Endothelial cell of umbilical vein (primary cell): ENCODE results near the gene UCKL1. TPM values are rescaled to one million over a fixed set of nuclear protein-coding genes. Genes with fewer than 3 reads are reported as not detected.

ENCODE experiments used
- BruUV-seq: library from RNA; stranded (reverse); fragments of 400-500 nt; replicated peaks from 2 replicates; lab custom pipeline; 2021; lab: Mats Ljungman, UMichigan
- CTCF ChIA-PET: fragments of 300-600, 350-600 bp; sonication (Branson Sonifier 250); formaldehyde crosslinking; loops from one replicate; lab custom pipeline; 2021; ENCODE audit warnings: antibody characterized with exemption, inconsistent platforms; lab: Charles Lee
- POLR2A ChIA-PET: fragments of 300-600, 350-600 bp; sonication (Branson Sonifier 250); formaldehyde crosslinking; loops from one replicate; lab custom pipeline; 2021; ENCODE audit warnings: antibody characterized with exemption, inconsistent platforms; lab: Charles Lee
- DNase-seq: peaks from one replicate; pipeline ENCODE4 v3.0.0-alpha.2; 2011; ENCODE audit warnings: low read depth, low spot score
- FAIRE-seq: peaks from 2 replicates; lab custom pipeline; 2011; peaks lifted over from hg19 to GRCh38; lab: Jason Lieb, UNC
- H2AFZ ChIP-seq: 2 replicates; pipeline ENCODE4 v1.6.0; 2012; ENCODE audit warnings: low read depth, low read length, control low read depth, inconsistent platforms
- H3K27ac ChIP-seq: 2 replicates; pipeline ENCODE4 v1.5.1; 2011; ENCODE audit warnings: low read depth, mild to moderate bottlenecking, control low read depth, low read length, moderate library complexity; ENCODE audit not compliant: insufficient read depth
- H3K27me3 ChIP-seq, 2 experiments: 2 replicates each; pipeline versions ENCODE4 v1.6.0 to v1.6.1; 2011; ENCODE audit warnings: low read length in 2 of 2, mixed read lengths in 1 of 2; ENCODE audit not compliant: control insufficient read depth in 2 of 2, insufficient read depth in 2 of 2
- H3K36me3 ChIP-seq, 2 experiments: 2 replicates in 1 of 2; 3 replicates in 1 of 2; pipeline ENCODE4 v1.5.1; 2011; ENCODE audit warnings: low read length in 2 of 2, mild to moderate bottlenecking in 1 of 2, moderate library complexity in 1 of 2; ENCODE audit not compliant: control insufficient read depth in 2 of 2, insufficient read depth in 2 of 2; ENCODE audit errors: extremely low read depth in 1 of 2
- H3K4me1 ChIP-seq: 3 replicates; pipeline ENCODE4 v1.5.1; 2011; ENCODE audit warnings: mild to moderate bottlenecking, low read length; ENCODE audit not compliant: control insufficient read depth, insufficient read depth; ENCODE audit errors: extremely low read depth
- H3K4me2 ChIP-seq: 2 replicates; pipeline ENCODE4 v1.6.1; 2011; ENCODE audit warnings: low read length, control low read depth, mixed read lengths; ENCODE audit not compliant: insufficient read depth
- H3K4me3 ChIP-seq, 3 experiments: fragments of 200-600 bp in 1 of 3; sonication (generic), shearing (Covaris generic) in 1 of 3; replicated peaks in 1 of 3; 2 replicates each; pipeline ENCODE4 v1.5.1; 2011 to 2016; ENCODE audit warnings: control low read depth in 3 of 3, low read length in 3 of 3, mild to moderate bottlenecking in 2 of 3, inconsistent platforms in 1 of 3, low read depth in 1 of 3, moderate library complexity in 1 of 3; ENCODE audit not compliant: insufficient read depth in 1 of 3
- H3K79me2 ChIP-seq: 2 replicates; pipeline ENCODE4 v1.6.0; 2012; ENCODE audit warnings: low read length, inconsistent platforms; ENCODE audit not compliant: control insufficient read depth, insufficient read depth
- H3K9ac ChIP-seq: replicated peaks from 2 replicates; pipeline ENCODE3; 2011; ENCODE audit warnings: low read length, control low read depth; ENCODE audit not compliant: insufficient read depth; ENCODE audit errors: extremely low read depth
- H3K9me1 ChIP-seq: replicated peaks from 3 replicates; pipeline ENCODE4 v1.6.0; 2011; ENCODE audit warnings: mild to moderate bottlenecking, low read length; ENCODE audit not compliant: control insufficient read depth, insufficient read depth; ENCODE audit errors: extremely low read depth
- H3K9me3 ChIP-seq: replicated peaks from 2 replicates; pipeline ENCODE4 v1.5.1; 2012; ENCODE audit warnings: low read length, inconsistent platforms; ENCODE audit not compliant: control insufficient read depth, insufficient read depth
- H4K20me1 ChIP-seq: replicated peaks from 2 replicates; pipeline ENCODE3; 2011; ENCODE audit warnings: mild to moderate bottlenecking, low read length; ENCODE audit not compliant: control insufficient read depth, insufficient read depth; ENCODE audit errors: extremely low read depth
- CTCF ChIP-seq, 2 donors: IDR thresholded peaks; 1 replicate in 1 of 2; 2 replicates in 1 of 2; pipeline ENCODE4 v1.5.1; 2011; ENCODE audit warnings: low read length in 2 of 2, mild to moderate bottlenecking in 2 of 2, moderate library complexity in 2 of 2, control low read depth in 1 of 2, inconsistent platforms in 1 of 2, low read depth in 1 of 2; ENCODE audit not compliant: insufficient read depth in 1 of 2; ENCODE audit errors: extremely low read depth in 1 of 2
- EZH2 ChIP-seq: IDR thresholded peaks from 2 replicates; pipeline ENCODE4 v1.6.1; 2012; ENCODE audit warnings: borderline replicate concordance, low read depth, mild to moderate bottlenecking, moderate library complexity, low read length, inconsistent platforms; ENCODE audit not compliant: severe bottlenecking
- FOS ChIP-seq: IDR thresholded peaks from 2 replicates; pipeline ENCODE4 v1.6.1; 2011; ENCODE audit warnings: mild to moderate bottlenecking, low read length, moderate library complexity, borderline replicate concordance; ENCODE audit not compliant: insufficient read depth
- GATA2 ChIP-seq: IDR thresholded peaks from 2 replicates; pipeline ENCODE4 v1.7.0; 2011; ENCODE audit warnings: low read depth, mild to moderate bottlenecking, moderate library complexity, mixed read lengths, low read length; ENCODE audit not compliant: insufficient read length, insufficient read depth
- JUN ChIP-seq: IDR thresholded peaks from 2 replicates; pipeline ENCODE4 v1.6.1; 2011; ENCODE audit warnings: borderline replicate concordance, low read depth; ENCODE audit not compliant: insufficient read length, insufficient read depth
- MAX ChIP-seq: IDR thresholded peaks from 2 replicates; pipeline ENCODE4 v1.6.1; 2011; ENCODE audit not compliant: insufficient read depth, insufficient read length
- MYC ChIP-seq: IDR thresholded peaks from one replicate; pipeline ENCODE4 v1.6.1; 2011; ENCODE audit warnings: mild to moderate bottlenecking, low read depth, low read length
- POLR2A ChIP-seq: IDR thresholded peaks from 2 replicates; pipeline ENCODE4 v1.6.1; 2012; ENCODE audit warnings: low read depth, mild to moderate bottlenecking, control low read depth, low read length
- POLR2AphosphoS5 ChIP-seq: IDR thresholded peaks from 2 replicates; pipeline ENCODE4 v1.6.1; 2012; ENCODE audit warnings: low read depth, mild to moderate bottlenecking, control low read depth, low read length, moderate library complexity; ENCODE audit not compliant: insufficient read depth
- dilution Hi-C: fragments of 300-500 bp; cut with MboI; formaldehyde crosslinking; loops from one replicate; pipeline ENCODE4 v1.15.0; 2019; ENCODE audit warnings: low sequenced_read_pairs; ENCODE audit not compliant: extremely low pct_ligation_motif_present
- intact Hi-C: fragments of 100-400 bp; cut with micrococcal nuclease; formaldehyde crosslinking; loops from one replicate; pipeline ENCODE4 v1.10.0; 2022
- polyA plus RNA-seq, 4 experiments: library from polyadenylated mRNA; depleted of rRNA in 3 of 4; stranded (reverse) in 3 of 4; unstranded in 1 of 4; fragments of >200 nt; gene quantifications; 2 replicates each; pipeline versions ENCODE4 v1.2.1 to v1.2.3, GENCODE V29; 2011 to 2012; ENCODE audit warnings: missing spikeins in 1 of 4
- total RNA-seq: library from RNA; stranded (reverse); gene quantifications from 2 replicates; pipeline ENCODE4 v1.2.3, GENCODE V29; 2021

Gene UCKL1
- total and polyA plus RNA-seq, 2 donors (not counting 3 experiments of a cell fraction or from before 2014, with no cell fraction given) = 51.1 to 78.8 TPM

- H3K36me3 ChIP-seq = peaks cover 5 to 26% of the 10 kb centered on the region in 2 experiments
- ChIA-PET CTCF (interaction anchor here (1.1 kb wide), 2 partner anchors 12 to 13 kb away, joined by 3 to 5 read pairs; partner anchors contain the start of gene UCKL1), POLR2A (no interaction called here)
- H3K9ac ChIP-seq = peak overlapping the region; percentile 79
- peak overlapping the region; percentile 66 for H3K4me2 ChIP-seq
- FAIRE-seq (no peak), DNase-seq (no peak)
- no TSS peak for BruUV-seq
- H3K4me1 ChIP-seq = peaks cover 19% of the 10 kb centered on the region
- H3K79me2 ChIP-seq = peaks cover 7% of the 10 kb centered on the region
- no peaks in the 10 kb centered on the region for H3K9me1 ChIP-seq
- no peak overlapping the region for H3K27ac ChIP-seq
- no peaks in the 10 kb centered on the region for H4K20me1 ChIP-seq
- H2AFZ ChIP-seq = no peak overlapping the region
- intact Hi-C loops = no loop called here
- no peak for TF ChIP-seq EZH2
- no peaks in the 10 kb centered on the region for H3K27me3 ChIP-seq
- dilution Hi-C loops = no loop called here
- no peaks in the 10 kb centered on the region for H3K9me3 ChIP-seq
- H3K4me3 ChIP-seq = peak overlapping the region in 2 of 3 experiments; percentile 47 to 57
Observed at GRCh38 chr20:63968136-63968927, 12.1 kb upstream of the UCKL1 start.

DNA sequence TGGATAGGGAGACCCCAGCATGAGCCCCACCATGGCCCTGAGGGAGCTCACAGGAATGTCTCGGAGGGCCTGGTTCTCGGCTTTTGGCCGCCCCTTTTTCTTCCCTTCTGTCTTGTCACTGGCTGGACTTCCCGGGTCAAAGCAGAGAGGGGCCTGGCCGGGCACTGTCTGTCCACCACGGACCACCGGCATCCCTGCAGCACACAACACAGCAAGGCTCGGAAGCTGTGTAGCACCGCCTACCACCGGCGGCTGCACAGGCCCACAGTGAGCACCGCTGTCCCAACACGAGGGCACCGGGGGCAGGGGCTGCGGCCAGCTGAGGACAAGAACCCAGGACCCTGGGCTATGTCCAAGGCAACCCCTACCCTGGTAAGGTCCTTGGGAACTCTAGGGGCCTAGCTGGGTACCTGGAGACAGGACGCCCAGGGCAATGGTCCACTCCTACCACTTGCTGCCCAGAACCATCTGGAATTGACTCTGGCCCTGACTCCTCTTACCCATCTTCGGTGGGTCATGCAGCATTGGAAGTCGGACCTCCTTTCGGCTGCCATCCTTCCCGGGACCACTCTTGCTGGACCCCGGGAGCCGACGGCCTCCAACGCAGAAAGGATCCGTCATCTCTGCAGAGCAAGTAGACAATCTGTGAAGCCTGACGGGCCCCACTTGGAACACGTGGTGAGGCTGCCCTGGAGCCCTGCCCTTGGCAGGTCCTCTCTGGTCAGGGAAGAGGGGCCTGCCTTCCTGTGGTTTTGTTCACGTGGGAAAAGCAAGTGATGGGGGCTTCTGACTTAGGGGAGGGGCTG, 11.3 kb upstream of the UCKL1 start:
- no peaks in the 10 kb centered on the region for H4K20me1 ChIP-seq
- no TSS peak for BruUV-seq
- H3K4me1 ChIP-seq = peaks cover 16% of the 10 kb centered on the region
- ChIA-PET POLR2A (no interaction called here), CTCF (interaction anchor here (1.1 kb wide), 2 partner anchors 11 to 12 kb away, joined by 3 to 5 read pairs; partner anchors contain the start of gene UCKL1)
- peaks cover 7% of the 10 kb centered on the region for H3K79me2 ChIP-seq
- H3K4me3 ChIP-seq = no peak overlapping the region
- peaks cover 5 to 31% of the 10 kb centered on the region in 2 experiments for H3K36me3 ChIP-seq
- no peak overlapping the region for H3K27ac ChIP-seq
- dilution Hi-C loops (no loop called here), intact Hi-C loops (no loop called here)
- no peak for FAIRE-seq
- H3K9me1 ChIP-seq = no peaks in the 10 kb centered on the region
- no peak for DNase-seq
- no peaks in the 10 kb centered on the region for H3K9me3 ChIP-seq
- no peak overlapping the region for H3K9ac ChIP-seq
- H3K4me2 ChIP-seq = no peak overlapping the region
- TF ChIP-seq JUN (no peak), POLR2AphosphoS5 (no peak), FOS (no peak), GATA2 (no peak), MAX (no peak), MYC (no peak), CTCF (IDR thresholded peaks at IDR 0.05; ENCODE audit: extremely low read depth in 1 of 2, insufficient read depth in 1 of 2, low read depth in 1 of 2, low read length in 2 of 2) (no peak), EZH2 (no peak), POLR2A (no peak)
- H3K27me3 ChIP-seq = no peaks in the 10 kb centered on the region
- H2AFZ ChIP-seq = no peak overlapping the region
